Type B pancreatic cell (in vitro differentiated cells): ENCODE data around the gene DCLK1. TPM values are rescaled to one million over a fixed set of nuclear protein-coding genes. Genes with fewer than 3 reads are reported as not detected.

Experiments used
- DNase-seq: peaks from one replicate; pipeline ENCODE4 v3.0.0; 2021; ENCODE audit warnings: mixed read lengths; ENCODE audit not compliant: unreplicated experiment; ENCODE audit errors: extremely low spot score
- H3K27ac Mint-ChIP-seq: 2 replicates; pipeline ENCODE4 v1.8.0; 2021; ENCODE audit warnings: mild to moderate bottlenecking, mixed read lengths
- H3K27me3 Mint-ChIP-seq: 2 replicates; pipeline ENCODE4 v1.8.0; 2021; ENCODE audit warnings: mixed read lengths
- H3K36me3 Mint-ChIP-seq: 2 replicates; pipeline ENCODE4 v1.8.0; 2021; ENCODE audit warnings: mixed read lengths
- H3K4me1 Mint-ChIP-seq: one replicate; pipeline ENCODE4 v1.8.0; 2021; ENCODE audit warnings: mixed read lengths; ENCODE audit not compliant: unreplicated experiment
- H3K4me3 Mint-ChIP-seq: 2 replicates; pipeline ENCODE4 v1.8.0; 2021; ENCODE audit warnings: mild to moderate bottlenecking, mixed read lengths
- H3K9me3 Mint-ChIP-seq: 2 replicates; pipeline ENCODE4 v1.8.0; 2021; ENCODE audit warnings: mixed read lengths
- total RNA-seq: library from RNA; stranded (reverse); gene quantifications from 2 replicates; pipeline ENCODE4 v1.2.1, GENCODE V29; 2021; ENCODE audit warnings: low replicate concordance
- TF ChIP-seq, protein P1 (sequence below): fragments of 200-600 bp; sonication (generic); conservative IDR thresholded peaks from 2 replicates; pipeline ENCODE4 v1.5.0; 2021; ENCODE audit warnings: antibody characterized with exemption, mild to moderate bottlenecking

The DCLK1 gene
- total RNA-seq, 1 donor from 2014 or later: 47.1 TPM

- Mint-ChIP-seq H3K36me3 (peaks cover 6% of the 10 kb centered on the region), H3K4me3 (no peak overlapping the region), H3K4me1 (peaks cover 4% of the 10 kb centered on the region), H3K9me3 (no peaks in the 10 kb centered on the region), H3K27me3 (peaks cover 7% of the 10 kb centered on the region), H3K27ac (no peak overlapping the region)
- no peak for DNase-seq
- TF ChIP-seq, protein P1, sequence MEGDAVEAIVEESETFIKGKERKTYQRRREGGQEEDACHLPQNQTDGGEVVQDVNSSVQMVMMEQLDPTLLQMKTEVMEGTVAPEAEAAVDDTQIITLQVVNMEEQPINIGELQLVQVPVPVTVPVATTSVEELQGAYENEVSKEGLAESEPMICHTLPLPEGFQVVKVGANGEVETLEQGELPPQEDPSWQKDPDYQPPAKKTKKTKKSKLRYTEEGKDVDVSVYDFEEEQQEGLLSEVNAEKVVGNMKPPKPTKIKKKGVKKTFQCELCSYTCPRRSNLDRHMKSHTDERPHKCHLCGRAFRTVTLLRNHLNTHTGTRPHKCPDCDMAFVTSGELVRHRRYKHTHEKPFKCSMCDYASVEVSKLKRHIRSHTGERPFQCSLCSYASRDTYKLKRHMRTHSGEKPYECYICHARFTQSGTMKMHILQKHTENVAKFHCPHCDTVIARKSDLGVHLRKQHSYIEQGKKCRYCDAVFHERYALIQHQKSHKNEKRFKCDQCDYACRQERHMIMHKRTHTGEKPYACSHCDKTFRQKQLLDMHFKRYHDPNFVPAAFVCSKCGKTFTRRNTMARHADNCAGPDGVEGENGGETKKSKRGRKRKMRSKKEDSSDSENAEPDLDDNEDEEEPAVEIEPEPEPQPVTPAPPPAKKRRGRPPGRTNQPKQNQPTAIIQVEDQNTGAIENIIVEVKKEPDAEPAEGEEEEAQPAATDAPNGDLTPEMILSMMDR: no peak
These were observed 63.3 kb downstream of the DCLK1 start for GRCh38 chr13:36067746-36068381.

DNA sequence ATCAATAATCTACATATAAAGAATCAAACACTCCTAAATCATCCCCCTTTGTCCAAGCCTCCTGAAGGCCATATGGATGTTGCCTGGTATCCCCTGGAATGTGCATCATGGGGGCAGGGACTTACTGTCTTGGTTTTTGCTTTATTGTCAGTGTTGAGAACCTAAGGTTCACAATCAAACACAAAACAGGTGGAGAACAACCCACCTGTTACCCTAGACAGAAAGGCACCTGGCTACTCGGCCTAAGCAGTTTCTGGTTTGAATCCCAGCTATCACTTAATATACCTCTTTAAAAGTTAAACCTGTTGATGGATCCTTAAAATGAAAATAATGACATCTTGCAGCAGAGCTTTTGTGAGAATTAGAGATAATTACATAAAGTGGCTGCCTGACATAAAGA lies 68.9 kb downstream of the DCLK1 start:
- H3K4me3 Mint-ChIP-seq: no peak overlapping the region
- H3K27ac Mint-ChIP-seq: no peak overlapping the region
- TF ChIP-seq, protein P1: no peak
- H3K9me3 Mint-ChIP-seq: no peaks in the 10 kb centered on the region
- no peaks in the 10 kb centered on the region for H3K36me3 Mint-ChIP-seq
- H3K27me3 Mint-ChIP-seq: no peaks in the 10 kb centered on the region
- DNase-seq: no peak
- H3K4me1 Mint-ChIP-seq: peaks cover 11% of the 10 kb centered on the region

- Mint-ChIP-seq H3K4me1 (peaks cover 14% of the 10 kb centered on the region), H3K27ac (no peak overlapping the region), H3K9me3 (no peaks in the 10 kb centered on the region), H3K36me3 (no peaks in the 10 kb centered on the region), H3K27me3 (no peaks in the 10 kb centered on the region), H3K4me3 (no peak overlapping the region)
- TF ChIP-seq, protein P1: no peak
- DNase-seq: no peak
These were observed 69.6 kb downstream of the DCLK1 start for GRCh38 chr13:36061621-36062020.

DNA sequence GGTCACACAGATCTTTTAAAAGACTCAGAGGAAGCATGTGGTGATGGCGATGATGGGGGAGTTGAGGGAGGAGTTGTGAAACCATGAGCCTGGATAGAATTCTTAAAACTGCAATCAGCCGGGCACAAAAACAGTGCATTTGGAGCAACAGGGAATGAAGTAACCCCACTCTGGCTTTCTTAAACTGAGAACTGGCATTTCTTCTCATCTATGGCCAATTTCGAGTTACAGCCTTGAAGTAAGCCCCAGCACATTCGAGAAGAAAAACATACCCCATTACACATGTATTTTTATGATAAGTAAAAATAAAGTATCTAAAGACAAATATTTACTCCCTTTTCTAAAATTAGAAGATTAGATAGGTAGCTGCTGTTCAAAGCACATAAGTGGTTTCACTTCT lies 70.1 kb downstream of the DCLK1 start:
- H3K27me3 Mint-ChIP-seq: no peaks in the 10 kb centered on the region

GRCh38 chr13:36059321-36059720 lies 71.9 kb downstream of the DCLK1 start:
- H3K4me3 Mint-ChIP-seq: no peak overlapping the region
- peaks cover 14% of the 10 kb centered on the region for H3K4me1 Mint-ChIP-seq

More for the DNA sequence above, 70.1 kb downstream of the DCLK1 start:
- TF ChIP-seq, protein P1: no peak
- Mint-ChIP-seq H3K4me1 (peaks cover 14% of the 10 kb centered on the region), H3K9me3 (no peaks in the 10 kb centered on the region), H3K36me3 (no peaks in the 10 kb centered on the region), H3K4me3 (no peak overlapping the region), H3K27ac (no peak overlapping the region)
- no peak for DNase-seq

More at GRCh38 chr13:36059321-36059720, 71.9 kb downstream of the DCLK1 start:
- TF ChIP-seq, protein P1: no peak
- Mint-ChIP-seq H3K36me3 (no peaks in the 10 kb centered on the region), H3K27ac (no peak overlapping the region), H3K27me3 (peaks cover 2% of the 10 kb centered on the region), H3K9me3 (no peaks in the 10 kb centered on the region)
- DNase-seq: no peak
